Neuron (in vitro differentiated cells): Measurements from ENCODE around the gene PPP3CA.

ENCODE experiments used
- H2AFZ ChIP-seq: one replicate; pipeline ENCODE4 v1.6.1; 2013; ENCODE audit warnings: low read depth, mild to moderate bottlenecking, inconsistent platforms, low read length, moderate library complexity
- H3K27me3 ChIP-seq: one replicate; pipeline ENCODE4 v1.6.1; 2013; ENCODE audit warnings: low read length; ENCODE audit not compliant: insufficient read depth
- H3K36me3 ChIP-seq: one replicate; pipeline ENCODE4 v1.6.1; 2013; ENCODE audit warnings: low read length; ENCODE audit not compliant: insufficient read depth
- H3K4me1 ChIP-seq: one replicate; pipeline ENCODE4 v1.6.1; 2013; ENCODE audit warnings: low read length; ENCODE audit not compliant: insufficient read depth
- H3K4me3 ChIP-seq: 2 replicates; pipeline ENCODE4 v1.5.1; 2013; ENCODE audit warnings: mild to moderate bottlenecking, low read length, moderate library complexity
- H3K9me3 ChIP-seq: one replicate; pipeline ENCODE4 v1.6.1; 2013; ENCODE audit warnings: low read length

Gene PPP3CA

DNA sequence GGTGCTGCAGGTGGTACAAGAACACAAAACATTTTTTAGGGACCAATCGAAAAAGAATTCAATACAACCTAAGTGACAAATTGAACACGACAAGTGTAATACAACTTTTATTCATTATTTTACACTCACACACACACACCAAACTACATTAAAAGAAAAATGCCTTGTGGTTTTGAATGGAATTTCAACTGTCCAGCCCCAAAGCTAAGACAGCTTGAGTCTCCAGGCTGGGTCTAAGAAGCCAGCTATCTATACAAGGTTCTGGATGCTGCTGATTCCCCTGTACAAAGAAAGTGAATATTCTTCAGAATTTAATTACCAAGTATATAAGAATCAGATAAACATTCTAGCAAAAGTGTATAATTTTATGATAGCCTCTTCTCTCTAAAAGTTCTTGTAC lies 118.2 kb downstream of the PPP3CA start:
- Histone ChIP-seq H3K4me1 (no peaks in the 10 kb centered on the region), H3K9me3 (no peaks in the 10 kb centered on the region), H3K36me3 (no peaks in the 10 kb centered on the region), H3K27me3 (no peaks in the 10 kb centered on the region), H2AFZ (no peak overlapping the region), H3K4me3 (no peak overlapping the region)

DNA sequence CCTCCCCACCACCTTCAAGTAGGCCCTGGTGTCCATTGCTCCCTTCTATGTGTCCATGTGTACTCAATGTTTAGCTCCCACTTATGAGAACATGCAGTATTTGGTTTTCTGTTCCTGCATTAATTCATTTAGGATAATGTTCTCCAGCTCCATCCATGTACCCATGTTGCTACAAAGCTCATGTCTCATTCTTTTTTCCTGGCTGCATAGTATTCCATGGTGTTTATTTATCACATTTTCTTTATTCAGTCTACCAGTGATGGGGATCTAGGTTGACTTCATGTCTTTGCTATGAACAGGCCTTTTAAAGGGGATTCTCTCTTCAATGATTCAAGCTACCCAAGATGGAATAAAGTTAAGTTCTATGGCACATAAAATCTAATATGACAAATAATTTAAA lies 119.6 kb downstream of the PPP3CA start:
- Histone ChIP-seq H2AFZ (no peak overlapping the region), H3K4me3 (no peak overlapping the region), H3K27me3 (no peaks in the 10 kb centered on the region), H3K9me3 (no peaks in the 10 kb centered on the region), H3K36me3 (no peaks in the 10 kb centered on the region), H3K4me1 (no peaks in the 10 kb centered on the region)

DNA sequence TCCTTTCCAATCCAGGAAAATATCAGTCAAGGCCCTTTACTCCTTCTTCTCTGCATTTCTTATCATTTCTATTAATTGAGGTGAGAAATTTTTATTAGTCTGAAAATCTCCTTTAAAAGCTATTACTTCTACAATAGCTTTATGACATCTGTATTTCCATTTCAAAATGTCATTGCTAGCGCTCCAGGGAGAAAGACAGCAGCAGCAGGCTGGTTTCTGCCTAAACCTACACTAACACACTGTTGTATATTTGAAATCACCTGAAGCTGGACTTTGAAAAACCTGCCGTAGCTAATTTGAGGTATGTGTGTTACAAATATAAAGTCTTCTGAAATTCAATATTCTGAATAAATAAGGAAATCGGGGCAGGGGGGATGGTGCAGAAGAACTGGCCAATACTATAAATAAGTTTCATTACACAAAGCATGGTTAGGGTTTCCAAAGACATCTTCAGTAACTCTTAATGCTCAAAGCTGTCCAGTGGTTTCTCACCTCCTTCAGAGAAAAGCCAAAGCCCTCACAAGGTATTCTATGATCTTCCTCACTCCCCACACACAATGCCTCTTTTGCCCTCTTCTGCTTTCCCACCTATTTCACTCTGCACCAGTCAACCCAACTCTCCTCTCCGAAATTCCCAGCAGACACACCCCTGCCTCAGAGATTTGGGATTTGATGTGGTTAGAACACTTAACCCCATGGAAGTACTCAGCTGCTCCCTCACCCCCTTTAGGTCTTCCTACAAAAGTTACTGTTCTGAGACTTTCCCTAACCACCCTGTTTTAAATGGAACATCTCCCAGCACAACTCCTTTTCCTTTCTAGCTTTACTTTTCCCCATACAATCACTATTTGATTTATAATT lies 122.7 kb downstream of the PPP3CA start:
- Histone ChIP-seq H3K4me3 (no peak overlapping the region), H3K27me3 (no peaks in the 10 kb centered on the region), H2AFZ (no peak overlapping the region), H3K9me3 (no peaks in the 10 kb centered on the region), H3K4me1 (no peaks in the 10 kb centered on the region), H3K36me3 (no peaks in the 10 kb centered on the region)

DNA sequence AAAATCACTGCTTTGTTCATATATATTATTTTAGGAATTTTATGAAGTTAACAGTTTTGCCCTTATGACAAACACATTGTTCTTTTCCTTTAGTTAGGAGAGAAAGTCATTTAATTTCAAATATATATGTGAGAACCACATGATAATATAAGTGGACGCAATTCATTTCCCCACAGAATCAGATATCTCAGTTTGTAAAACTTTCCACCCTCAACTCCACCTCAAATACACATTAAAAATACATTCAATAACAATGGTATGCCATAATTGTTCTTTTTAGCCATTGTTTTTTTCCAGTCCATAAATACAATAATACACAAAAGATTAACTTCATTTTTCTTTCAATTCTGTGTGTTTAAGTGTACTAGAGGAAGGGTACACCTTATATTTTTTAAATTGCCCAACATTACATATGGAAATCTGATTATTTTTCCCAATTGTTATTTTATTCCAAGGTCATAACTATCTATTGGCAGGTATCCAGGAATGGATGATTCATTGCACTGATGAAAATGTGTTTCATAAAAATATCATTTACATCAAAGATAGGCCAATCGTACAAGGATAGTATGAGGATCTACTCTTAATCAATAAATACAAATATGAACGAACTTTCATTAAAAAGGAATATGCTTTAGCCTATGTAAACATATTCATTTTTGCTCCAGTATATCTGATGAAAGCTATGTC lies 125.0 kb downstream of the PPP3CA start:
- Histone ChIP-seq H3K36me3 (no peaks in the 10 kb centered on the region), H2AFZ (no peak overlapping the region), H3K9me3 (no peaks in the 10 kb centered on the region), H3K4me3 (no peak overlapping the region), H3K27me3 (no peaks in the 10 kb centered on the region), H3K4me1 (no peaks in the 10 kb centered on the region)

DNA sequence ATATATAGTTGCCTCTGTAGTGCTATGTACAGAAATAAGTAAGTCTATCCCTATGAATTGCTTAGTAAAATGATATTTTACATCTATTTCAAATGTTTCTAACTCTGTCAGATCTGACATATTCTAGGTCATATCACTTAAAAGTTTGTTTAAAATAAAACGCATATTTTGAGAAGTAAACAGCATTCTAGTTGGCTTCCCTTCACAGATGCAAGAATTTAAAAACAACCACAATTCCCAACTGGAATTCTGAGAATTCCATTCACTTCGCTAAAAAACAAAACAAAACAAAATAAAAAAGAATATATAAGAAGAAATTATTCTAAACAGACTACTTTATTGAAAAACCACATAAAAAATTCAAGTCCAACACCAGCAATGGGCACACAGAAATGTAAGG lies 126.0 kb downstream of the PPP3CA start:
- Histone ChIP-seq H3K27me3 (no peaks in the 10 kb centered on the region), H2AFZ (no peak overlapping the region), H3K4me3 (no peak overlapping the region), H3K4me1 (no peaks in the 10 kb centered on the region), H3K36me3 (no peaks in the 10 kb centered on the region), H3K9me3 (no peaks in the 10 kb centered on the region)

DNA sequence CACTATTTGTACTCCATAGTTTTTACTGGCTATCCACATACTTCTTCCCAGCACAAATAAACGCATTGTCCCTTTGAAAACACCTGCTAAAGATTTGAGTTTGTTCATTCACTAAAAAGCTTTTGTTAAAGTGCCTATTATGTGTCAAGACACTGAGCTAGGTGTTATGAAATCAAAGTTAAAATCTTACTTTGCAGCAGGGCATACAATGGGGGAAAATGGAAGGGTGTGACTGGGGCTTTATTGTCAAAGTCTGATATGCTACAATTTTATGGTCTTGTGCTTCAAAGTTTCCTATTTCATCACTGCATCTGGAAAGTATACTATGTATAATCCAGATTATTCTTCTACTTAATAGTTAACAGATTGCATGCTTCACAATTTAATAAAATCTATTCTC lies 128.4 kb downstream of the PPP3CA start:
- no peaks in the 10 kb centered on the region for H3K27me3 ChIP-seq
- H3K4me1 ChIP-seq = no peaks in the 10 kb centered on the region
- no peaks in the 10 kb centered on the region for H3K9me3 ChIP-seq
- H3K4me3 ChIP-seq = no peak overlapping the region
- H3K36me3 ChIP-seq = no peaks in the 10 kb centered on the region
- no peak overlapping the region for H2AFZ ChIP-seq

DNA sequence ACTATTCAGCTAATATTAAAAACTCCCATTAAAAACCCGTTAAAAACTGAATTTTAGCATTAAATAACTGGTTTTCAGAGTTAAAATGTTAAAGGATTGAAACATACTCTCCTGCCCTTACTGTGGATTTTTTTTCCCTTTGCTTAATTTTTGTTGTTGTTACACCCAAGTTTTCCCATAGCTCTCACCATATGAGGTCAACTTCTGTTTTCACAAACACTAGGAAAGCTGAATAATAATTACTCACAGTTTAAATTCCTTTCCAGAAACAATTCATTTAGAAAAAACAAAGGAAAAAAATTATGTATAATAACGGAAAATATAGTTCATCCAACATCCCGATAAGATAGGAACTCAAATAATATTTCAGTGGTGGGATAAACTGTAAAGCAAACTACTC lies 129.0 kb downstream of the PPP3CA start:
- no peaks in the 10 kb centered on the region for H3K36me3 ChIP-seq
- H3K27me3 ChIP-seq = no peaks in the 10 kb centered on the region
- no peak overlapping the region for H3K4me3 ChIP-seq
- H3K4me1 ChIP-seq = no peaks in the 10 kb centered on the region
- H3K9me3 ChIP-seq = no peaks in the 10 kb centered on the region
- H2AFZ ChIP-seq = no peak overlapping the region

DNA sequence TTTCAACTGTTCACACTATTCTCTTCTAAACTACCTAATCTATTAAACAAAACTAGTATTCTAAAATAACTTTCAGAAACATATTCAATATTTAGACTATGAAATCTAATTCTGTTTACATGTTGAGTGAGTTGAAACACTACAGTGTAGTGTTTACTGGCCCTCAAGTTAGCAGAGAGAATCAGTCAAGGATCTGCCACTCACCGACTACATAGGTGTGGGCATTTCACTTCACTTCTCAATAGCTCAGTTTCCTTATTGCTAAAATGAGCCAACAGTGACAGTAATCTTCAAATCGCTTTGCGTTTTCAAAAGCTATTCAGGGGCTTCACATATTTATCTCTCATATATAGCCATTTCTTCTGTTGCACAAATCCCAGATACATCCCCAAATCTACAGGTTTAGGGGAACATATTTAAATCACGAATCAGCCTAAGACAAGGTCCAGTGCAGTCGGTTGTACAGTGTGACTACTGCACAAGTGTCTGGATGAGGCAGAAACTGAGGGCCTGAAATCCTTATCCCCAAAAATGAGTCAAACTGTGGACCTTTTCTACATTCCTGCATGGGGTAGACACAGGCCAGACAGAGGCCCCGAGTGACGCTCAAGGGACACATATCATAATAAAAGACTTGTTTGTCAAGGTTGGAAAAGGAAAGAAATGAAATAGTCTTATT lies 129.8 kb downstream of the PPP3CA start:
- Histone ChIP-seq H3K4me1 (no peaks in the 10 kb centered on the region), H3K36me3 (no peaks in the 10 kb centered on the region), H3K4me3 (no peak overlapping the region), H3K9me3 (no peaks in the 10 kb centered on the region), H2AFZ (no peak overlapping the region), H3K27me3 (no peaks in the 10 kb centered on the region)

DNA sequence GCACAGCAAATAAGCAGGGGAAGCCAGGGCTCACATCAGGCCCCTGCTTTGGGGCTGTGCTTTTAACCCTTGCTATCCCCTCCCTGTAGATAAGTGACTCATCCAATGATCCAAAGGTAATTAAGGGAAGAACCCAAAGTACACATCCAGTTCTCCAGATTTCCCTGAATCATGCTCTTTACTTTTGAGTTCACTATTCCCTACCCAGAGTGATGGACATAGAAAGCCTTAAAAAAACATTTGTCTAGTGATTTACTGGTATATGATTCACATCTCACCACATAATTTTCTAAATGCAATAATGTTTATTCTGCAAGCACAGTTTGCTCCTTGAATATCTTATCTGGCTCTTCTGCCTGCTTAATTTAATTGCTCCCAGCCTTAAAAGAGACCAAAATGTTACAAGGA lies 136.2 kb downstream of the PPP3CA start:
- Histone ChIP-seq H3K27me3 (no peaks in the 10 kb centered on the region), H3K4me3 (no peak overlapping the region), H2AFZ (no peak overlapping the region), H3K4me1 (no peaks in the 10 kb centered on the region), H3K9me3 (no peaks in the 10 kb centered on the region), H3K36me3 (no peaks in the 10 kb centered on the region)

DNA sequence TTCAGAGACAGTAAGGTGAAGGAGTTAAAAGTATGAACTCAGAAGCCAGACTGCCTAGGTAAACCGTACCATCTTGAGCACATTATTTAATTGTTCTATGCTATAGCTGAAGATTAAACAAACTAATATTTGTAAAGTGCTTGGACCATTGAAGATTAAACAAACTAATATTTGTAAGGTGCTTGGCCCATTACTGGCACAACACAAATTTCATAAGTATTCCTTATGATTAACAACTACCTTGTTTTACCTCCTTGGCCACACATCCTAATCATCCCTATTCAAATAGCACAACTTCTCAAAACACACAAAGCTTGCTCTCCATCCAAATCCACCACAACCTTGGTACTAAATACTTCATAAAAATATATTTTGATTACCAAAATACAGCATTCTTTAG lies 137.0 kb downstream of the PPP3CA start:
- Histone ChIP-seq H2AFZ (no peak overlapping the region), H3K4me3 (no peak overlapping the region), H3K4me1 (no peaks in the 10 kb centered on the region), H3K36me3 (no peaks in the 10 kb centered on the region), H3K9me3 (no peaks in the 10 kb centered on the region), H3K27me3 (no peaks in the 10 kb centered on the region)

DNA sequence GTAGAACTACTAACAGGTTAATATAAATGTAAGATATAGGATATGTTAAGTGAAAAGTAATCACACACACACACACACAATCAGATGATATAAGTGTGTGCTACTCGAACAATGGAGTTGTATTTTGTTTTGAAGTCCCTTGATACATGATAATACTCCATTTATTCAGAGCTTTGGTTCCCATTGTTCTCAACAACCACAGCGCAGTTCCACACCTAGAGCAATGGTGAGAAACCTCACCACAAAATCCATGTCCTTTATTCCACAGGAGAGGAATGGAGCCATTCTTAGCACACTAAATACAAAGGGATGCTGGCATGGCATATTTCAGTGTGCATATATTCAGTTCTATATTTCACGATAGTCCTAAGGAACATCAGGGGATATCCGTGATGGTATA lies 139.2 kb downstream of the PPP3CA start:
- H3K9me3 ChIP-seq = no peaks in the 10 kb centered on the region
- no peaks in the 10 kb centered on the region for H3K4me1 ChIP-seq
- no peak overlapping the region for H2AFZ ChIP-seq
- no peaks in the 10 kb centered on the region for H3K36me3 ChIP-seq
- no peaks in the 10 kb centered on the region for H3K27me3 ChIP-seq
- no peak overlapping the region for H3K4me3 ChIP-seq

DNA sequence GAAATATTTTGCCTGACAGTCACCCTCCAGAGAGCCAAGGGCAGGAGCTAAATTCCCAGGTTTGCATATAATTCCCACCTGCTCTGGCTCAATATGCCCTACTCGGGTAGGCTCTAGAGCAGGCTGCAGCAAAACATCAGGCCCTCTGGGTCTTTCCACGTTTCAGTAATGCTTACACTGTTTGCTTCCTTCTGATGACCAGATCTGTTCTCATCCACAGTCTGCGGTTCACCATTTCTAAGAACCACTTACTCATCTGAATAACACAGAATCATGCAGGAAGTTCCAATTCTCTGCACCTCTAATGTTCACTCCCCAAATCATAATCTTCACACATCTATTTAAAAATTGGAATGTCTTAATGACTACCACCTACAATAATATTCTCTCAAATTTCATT lies 141.4 kb downstream of the PPP3CA start:
- Histone ChIP-seq H3K4me3 (no peak overlapping the region), H3K27me3 (no peaks in the 10 kb centered on the region), H3K4me1 (no peaks in the 10 kb centered on the region), H3K36me3 (no peaks in the 10 kb centered on the region), H2AFZ (no peak overlapping the region), H3K9me3 (no peaks in the 10 kb centered on the region)

DNA sequence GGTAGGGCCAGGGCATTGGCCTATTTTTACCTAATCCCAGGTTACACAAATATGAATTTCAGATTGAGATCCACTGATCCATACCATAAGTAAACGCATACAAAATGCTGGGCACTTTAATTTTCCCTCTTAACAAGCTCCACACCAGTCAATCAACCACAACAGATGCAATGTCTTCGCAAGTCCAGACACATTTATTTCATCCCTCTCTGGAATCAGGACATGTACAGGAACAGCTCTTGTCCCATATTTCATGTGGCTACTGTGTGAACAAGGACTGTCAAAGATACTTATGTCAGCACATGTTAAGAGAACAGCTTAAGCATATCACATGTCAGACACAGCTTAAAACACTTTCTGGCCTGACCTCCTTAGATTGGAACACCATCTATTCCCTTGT lies 145.9 kb downstream of the PPP3CA start:
- H2AFZ ChIP-seq = no peak overlapping the region
- H3K9me3 ChIP-seq = no peaks in the 10 kb centered on the region
- no peaks in the 10 kb centered on the region for H3K27me3 ChIP-seq
- no peak overlapping the region for H3K4me3 ChIP-seq
- no peaks in the 10 kb centered on the region for H3K36me3 ChIP-seq
- no peaks in the 10 kb centered on the region for H3K4me1 ChIP-seq
